ENCODE results near the gene RPP25L.

RPP25L gene

DNA sequence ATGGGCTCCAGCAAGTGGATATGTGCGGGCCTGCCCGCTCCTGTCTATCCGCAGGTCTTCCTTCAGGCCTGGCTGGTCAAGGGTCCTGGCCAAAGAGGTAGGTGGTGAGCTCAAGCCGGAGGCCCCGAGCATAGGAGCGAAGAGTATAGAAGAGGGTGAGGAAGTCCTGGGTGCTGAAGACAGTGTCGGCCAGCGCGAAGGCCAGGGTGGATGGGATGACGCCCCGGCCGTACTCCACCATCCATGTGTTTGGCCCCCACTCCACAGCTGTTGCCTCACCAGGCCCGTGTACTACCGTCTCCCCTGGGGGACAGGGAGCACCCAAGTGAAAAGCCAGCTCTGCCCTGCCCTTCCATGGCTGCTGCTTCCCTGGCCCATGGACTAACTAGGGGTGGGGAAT lies 23.7 kb upstream of the RPP25L start:
- H3K4me1 ChIP-seq (ENCODE audit: control insufficient read depth, insufficient read depth, low read length) = peaks cover 8% of the 10 kb centered on the region
- peaks cover 7% of the 10 kb centered on the region for H3K36me3 ChIP-seq (ENCODE audit: control insufficient read depth, insufficient read depth, low read length)
- no peak overlapping the region for H3K4me3 ChIP-seq (ENCODE audit: low read depth, low read length)
- no peaks in the 10 kb centered on the region for H3K9me3 ChIP-seq (ENCODE audit: control insufficient read depth, insufficient read depth, low read length)
- H3K27me3 ChIP-seq (ENCODE audit: control insufficient read depth, insufficient read depth, low read length) = peaks cover 31% of the 10 kb centered on the region
- H3K9ac ChIP-seq (ENCODE audit: low read depth, low read length) = no peak overlapping the region

DNA sequence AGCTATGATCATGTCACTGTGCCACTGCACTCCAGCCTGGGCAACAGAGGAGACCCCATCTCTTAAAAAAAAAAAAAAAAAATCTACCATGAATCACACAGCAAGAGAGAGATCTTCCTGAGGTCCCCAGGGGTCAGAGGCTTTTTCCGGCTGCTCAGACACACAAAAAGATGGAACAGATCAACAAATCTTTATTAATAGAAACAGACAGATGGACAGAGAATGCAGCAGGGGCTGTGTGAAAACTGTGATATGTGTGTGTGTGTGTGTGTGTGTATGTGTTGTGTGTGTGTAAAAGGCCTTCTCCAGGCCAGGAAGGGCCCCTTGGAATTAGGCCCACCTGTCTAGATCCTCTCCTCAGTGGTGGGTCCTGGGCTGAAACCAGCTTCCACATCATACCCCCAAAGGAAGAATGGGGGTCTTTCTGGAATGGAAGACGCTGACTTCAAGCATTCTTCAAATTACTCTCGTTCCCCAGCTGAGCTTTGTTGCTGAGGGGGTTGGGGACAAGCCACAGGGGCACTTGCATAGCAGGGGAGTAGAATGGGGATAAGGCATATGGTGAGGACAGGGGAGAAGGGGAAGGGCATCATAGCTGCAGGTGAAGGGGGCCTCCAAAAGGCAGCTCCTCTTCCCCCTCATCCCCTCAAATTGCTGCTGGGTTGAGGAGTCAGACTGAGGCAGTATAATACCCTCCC lies 22.8 kb upstream of the RPP25L start:
- peaks cover 7% of the 10 kb centered on the region for H3K36me3 ChIP-seq (ENCODE audit: control insufficient read depth, insufficient read depth, low read length)
- peaks cover 8% of the 10 kb centered on the region for H3K4me1 ChIP-seq (ENCODE audit: control insufficient read depth, insufficient read depth, low read length)
- peaks cover 40% of the 10 kb centered on the region for H3K27me3 ChIP-seq (ENCODE audit: control insufficient read depth, insufficient read depth, low read length)
- no peaks in the 10 kb centered on the region for H3K9me3 ChIP-seq (ENCODE audit: control insufficient read depth, insufficient read depth, low read length)
- H3K9ac ChIP-seq (ENCODE audit: low read depth, low read length) = no peak overlapping the region
- no peak overlapping the region for H3K4me3 ChIP-seq (ENCODE audit: low read depth, low read length)

DNA sequence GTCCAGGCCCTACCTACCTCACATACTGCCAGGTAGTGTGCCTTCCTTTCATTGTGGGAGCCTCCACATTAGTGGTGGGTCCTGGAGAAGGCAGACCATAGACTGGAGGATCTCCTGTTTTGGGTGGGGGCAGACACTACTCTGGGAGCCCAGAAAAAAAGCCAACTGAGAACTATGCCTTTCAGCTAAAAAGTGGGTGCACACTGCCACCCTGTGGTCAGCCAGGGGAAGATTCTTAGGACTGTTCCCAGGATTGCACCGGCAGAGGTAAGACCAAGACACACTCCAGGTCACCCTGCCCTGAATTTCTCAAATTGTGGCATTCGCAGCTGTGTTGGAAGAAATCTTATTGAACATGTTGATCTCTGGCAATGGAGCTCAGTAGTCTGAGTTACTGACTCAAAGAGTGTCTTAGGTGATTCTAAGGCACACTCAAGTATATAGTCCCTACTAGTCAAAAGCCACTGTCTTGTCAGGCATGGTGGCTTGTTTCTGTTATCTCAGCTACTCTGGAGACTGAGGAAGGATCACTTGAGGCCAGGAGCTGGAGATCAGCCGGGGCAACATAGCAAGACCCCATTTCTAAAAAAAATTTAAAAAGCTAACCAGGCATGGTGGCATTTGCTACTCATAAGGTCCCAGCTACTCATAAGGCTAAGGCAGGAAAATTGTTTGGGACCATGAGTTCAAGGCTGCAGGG lies 22.1 kb upstream of the RPP25L start:
- H3K36me3 ChIP-seq (ENCODE audit: control insufficient read depth, insufficient read depth, low read length) = peaks cover 7% of the 10 kb centered on the region
- H3K4me1 ChIP-seq (ENCODE audit: control insufficient read depth, insufficient read depth, low read length) = peaks cover 10% of the 10 kb centered on the region
- H3K9me3 ChIP-seq (ENCODE audit: control insufficient read depth, insufficient read depth, low read length) = no peaks in the 10 kb centered on the region
- H3K4me3 ChIP-seq (ENCODE audit: low read depth, low read length) = no peak overlapping the region
- peaks cover 47% of the 10 kb centered on the region for H3K27me3 ChIP-seq (ENCODE audit: control insufficient read depth, insufficient read depth, low read length)
- no peak overlapping the region for H3K9ac ChIP-seq (ENCODE audit: low read depth, low read length)

DNA sequence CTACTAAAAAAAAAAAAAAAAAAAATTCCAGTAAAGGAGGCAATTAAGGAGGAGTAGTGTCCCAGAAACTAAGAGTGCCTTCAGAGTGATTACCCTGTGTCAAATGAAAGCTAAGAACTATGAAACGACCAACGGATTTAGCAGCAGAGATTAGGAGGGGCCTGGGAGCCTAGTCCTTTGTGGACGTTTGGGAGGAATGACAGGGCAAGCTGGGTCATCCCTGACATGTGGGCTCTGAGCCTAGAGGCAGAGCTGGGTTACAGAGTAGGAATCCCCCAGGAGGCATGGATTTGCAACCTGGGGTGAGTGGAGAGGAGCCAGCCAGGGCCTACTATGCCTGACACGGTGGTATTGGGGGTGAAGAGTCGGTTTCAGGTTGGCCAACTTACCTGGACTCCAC lies 21.3 kb upstream of the RPP25L start:
- H3K36me3 ChIP-seq (ENCODE audit: control insufficient read depth, insufficient read depth, low read length) = peaks cover 7% of the 10 kb centered on the region
- H3K4me3 ChIP-seq (ENCODE audit: low read depth, low read length) = no peak overlapping the region
- no peaks in the 10 kb centered on the region for H3K9me3 ChIP-seq (ENCODE audit: control insufficient read depth, insufficient read depth, low read length)
- peaks cover 6% of the 10 kb centered on the region for H3K4me1 ChIP-seq (ENCODE audit: control insufficient read depth, insufficient read depth, low read length)
- no peak overlapping the region for H3K9ac ChIP-seq (ENCODE audit: low read depth, low read length)
- peaks cover 54% of the 10 kb centered on the region for H3K27me3 ChIP-seq (ENCODE audit: control insufficient read depth, insufficient read depth, low read length)

DNA sequence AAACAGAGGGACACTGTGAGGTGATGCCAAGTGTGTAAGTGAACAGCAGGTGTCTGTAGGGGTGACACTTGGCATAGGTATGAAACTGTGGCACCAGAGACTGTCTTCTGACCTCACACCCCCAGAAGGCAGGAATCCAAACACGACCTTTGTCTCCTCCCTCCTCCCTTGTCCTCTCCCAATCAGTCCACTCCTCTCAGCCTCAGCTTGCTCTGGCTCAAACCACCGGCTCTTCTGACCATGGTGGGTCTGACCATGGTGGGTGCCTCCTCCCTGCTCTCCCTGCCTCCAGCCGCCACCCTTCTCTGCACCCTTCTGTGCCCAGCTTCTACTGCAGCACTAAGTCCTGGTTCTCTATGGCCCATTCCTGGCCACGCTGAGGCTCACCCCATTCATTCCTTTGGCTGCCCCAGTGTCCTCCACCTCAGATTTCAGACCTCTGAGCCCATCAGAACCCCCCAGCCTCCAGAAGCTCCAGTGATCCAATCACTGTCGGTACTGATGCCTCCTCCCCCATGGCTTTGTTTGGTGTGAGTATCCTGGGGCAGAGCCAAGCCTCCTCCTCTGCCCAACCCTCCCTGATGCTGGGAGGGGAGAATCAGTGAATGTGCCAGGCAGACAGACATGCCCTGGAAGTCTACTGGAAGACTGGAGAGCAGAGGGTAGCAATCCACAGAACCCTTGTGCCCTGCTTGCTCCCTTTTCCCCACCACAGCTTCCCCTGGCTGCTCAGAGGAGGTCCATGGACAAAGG lies 18.7 kb upstream of the RPP25L start:
- H3K27me3 ChIP-seq (ENCODE audit: control insufficient read depth, insufficient read depth, low read length) = peaks cover 72% of the 10 kb centered on the region
- no peak overlapping the region for H3K9ac ChIP-seq (ENCODE audit: low read depth, low read length)
- no peaks in the 10 kb centered on the region for H3K9me3 ChIP-seq (ENCODE audit: control insufficient read depth, insufficient read depth, low read length)
- peaks cover 6% of the 10 kb centered on the region for H3K4me1 ChIP-seq (ENCODE audit: control insufficient read depth, insufficient read depth, low read length)
- peak overlapping the region; percentile 8 for H3K4me3 ChIP-seq (ENCODE audit: low read depth, low read length)
- peaks cover 5% of the 10 kb centered on the region for H3K36me3 ChIP-seq (ENCODE audit: control insufficient read depth, insufficient read depth, low read length)

DNA sequence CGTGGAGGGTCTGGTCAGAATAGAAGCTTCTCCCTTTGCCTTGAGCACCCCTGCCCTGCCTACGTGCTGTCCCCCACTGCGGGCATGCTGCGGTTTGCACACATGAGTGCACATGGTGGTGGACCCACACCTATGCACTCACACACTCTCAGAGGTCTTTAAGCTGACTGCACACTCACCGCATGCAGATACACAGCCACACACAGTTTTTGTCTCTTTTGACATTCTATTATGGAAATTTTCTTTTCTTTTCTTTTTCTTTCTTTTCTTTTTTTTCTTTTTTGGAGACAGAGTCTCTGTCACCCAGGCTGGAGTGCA lies 17.6 kb upstream of the RPP25L start:
- H3K4me3 ChIP-seq (ENCODE audit: low read depth, low read length) = peak overlapping the region; percentile 48
- H3K9me3 ChIP-seq (ENCODE audit: control insufficient read depth, insufficient read depth, low read length) = no peaks in the 10 kb centered on the region
- peaks cover 83% of the 10 kb centered on the region for H3K27me3 ChIP-seq (ENCODE audit: control insufficient read depth, insufficient read depth, low read length)
- H3K4me1 ChIP-seq (ENCODE audit: control insufficient read depth, insufficient read depth, low read length) = peaks cover 6% of the 10 kb centered on the region
- H3K9ac ChIP-seq (ENCODE audit: low read depth, low read length) = no peak overlapping the region
- no peaks in the 10 kb centered on the region for H3K36me3 ChIP-seq (ENCODE audit: control insufficient read depth, insufficient read depth, low read length)

DNA sequence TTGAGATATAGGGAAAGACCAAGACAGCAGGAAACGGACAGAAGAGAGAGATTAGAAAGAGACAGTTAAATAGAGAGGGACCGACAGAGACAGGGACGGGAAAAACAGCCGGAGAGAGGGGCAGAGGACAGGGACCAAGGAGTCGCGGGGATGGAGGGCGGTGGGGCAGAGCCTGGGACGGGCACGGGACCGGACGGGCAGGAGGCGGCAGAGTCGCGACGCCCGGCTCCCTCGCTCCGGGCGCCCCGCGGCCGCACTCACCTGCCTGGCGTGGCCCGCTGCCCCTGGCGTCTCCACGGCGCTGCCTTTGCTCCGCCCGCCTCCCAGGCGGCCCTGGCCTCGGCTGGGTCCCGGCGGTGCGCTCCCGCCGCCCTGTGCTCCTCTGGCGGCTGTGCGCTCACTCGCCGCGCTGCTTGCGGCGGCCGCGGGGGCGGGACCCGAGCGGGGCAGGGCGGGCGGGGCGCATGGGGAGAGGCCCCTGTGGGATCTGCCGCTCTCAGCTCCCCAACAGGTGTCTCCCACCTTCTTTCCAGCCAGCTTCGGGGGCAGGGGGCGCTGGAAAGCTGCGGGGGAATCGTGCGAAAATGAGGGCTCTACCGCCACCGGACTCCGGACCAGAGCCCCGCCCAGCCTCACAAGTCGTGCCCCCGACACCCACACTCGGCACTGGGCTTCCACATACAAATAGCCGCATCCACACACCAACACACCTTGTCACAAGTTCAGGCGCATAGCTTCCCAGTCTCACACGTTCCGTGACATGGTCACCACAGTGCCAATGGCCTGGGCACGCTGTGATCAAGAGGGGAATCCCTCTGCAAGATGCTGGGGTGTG lies 17.0 kb upstream of the RPP25L start, which contains the start of gene ARID3C:
Gene ARID3C, minus strand, starts transcription at position 411 of the 835 bp plus-strand sequence. CDS start 1,052 bp downstream, outside the sequence.
- no peaks in the 10 kb centered on the region for H3K36me3 ChIP-seq (ENCODE audit: control insufficient read depth, insufficient read depth, low read length)
- peaks cover 89% of the 10 kb centered on the region for H3K27me3 ChIP-seq (ENCODE audit: control insufficient read depth, insufficient read depth, low read length)
- no peak within 1 kb of the TSS for H3K9ac ChIP-seq (ENCODE audit: low read depth, low read length)
- H3K4me1 ChIP-seq (ENCODE audit: control insufficient read depth, insufficient read depth, low read length) = peaks cover 6% of the 10 kb centered on the region
- H3K4me3 ChIP-seq (ENCODE audit: low read depth, low read length) = peak within 1 kb of the TSS; percentile 48
- no peaks in the 10 kb centered on the region for H3K9me3 ChIP-seq (ENCODE audit: control insufficient read depth, insufficient read depth, low read length)

DNA sequence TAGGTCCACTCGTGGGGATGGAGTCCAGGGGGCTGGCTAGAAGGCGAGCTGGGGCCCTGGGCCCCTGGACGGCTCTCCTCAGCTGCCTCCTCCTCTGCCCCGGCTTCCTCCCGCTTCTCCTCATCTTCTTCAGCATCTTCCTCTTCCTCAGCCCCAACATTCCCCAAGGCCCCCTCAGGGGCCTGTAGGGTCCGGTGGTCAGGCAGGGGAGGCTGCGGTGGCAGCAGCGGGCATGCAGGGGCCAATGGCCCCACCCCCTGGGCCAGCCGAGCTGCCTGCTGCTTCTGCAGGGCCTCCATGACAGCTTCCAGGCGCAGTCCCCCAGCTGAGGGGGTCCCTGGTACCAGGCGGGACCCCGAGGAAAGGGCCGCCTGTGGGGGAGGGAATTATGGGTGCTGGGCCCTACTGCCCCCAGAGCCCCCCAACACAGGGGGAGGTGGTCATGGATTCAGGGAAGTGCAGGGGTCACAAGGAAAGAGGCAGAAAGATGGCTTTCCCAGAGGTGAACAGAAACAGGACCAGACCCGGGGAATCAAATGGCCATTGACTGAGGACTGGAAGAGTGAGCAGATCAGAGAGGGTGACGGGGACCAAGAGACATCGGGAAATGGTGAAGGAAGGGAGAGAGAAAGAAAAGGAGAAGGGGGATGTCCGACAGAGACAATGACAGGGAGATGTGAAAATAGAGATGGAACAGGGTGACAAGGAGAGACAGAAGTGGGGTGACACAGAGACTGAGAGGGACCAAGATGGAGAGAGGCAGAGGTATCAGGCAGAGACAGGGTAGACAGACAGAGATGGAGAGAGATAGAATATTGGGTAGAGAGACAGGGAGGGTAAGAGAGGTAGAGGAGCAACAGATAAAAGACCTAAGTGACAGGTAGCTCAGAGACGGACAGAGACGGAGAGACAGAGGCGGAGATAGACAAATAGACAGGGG lies 16.1 kb upstream of the RPP25L start:
- Histone ChIP-seq H3K9me3 (ENCODE audit: control insufficient read depth, insufficient read depth, low read length) (no peaks in the 10 kb centered on the region), H3K4me3 (ENCODE audit: low read depth, low read length) (peak overlapping the region; percentile 48), H3K9ac (ENCODE audit: low read depth, low read length) (no peak overlapping the region), H3K36me3 (ENCODE audit: control insufficient read depth, insufficient read depth, low read length) (no peaks in the 10 kb centered on the region), H3K27me3 (ENCODE audit: control insufficient read depth, insufficient read depth, low read length) (peaks cover 92% of the 10 kb centered on the region), H3K4me1 (ENCODE audit: control insufficient read depth, insufficient read depth, low read length) (peaks cover 2% of the 10 kb centered on the region)

DNA sequence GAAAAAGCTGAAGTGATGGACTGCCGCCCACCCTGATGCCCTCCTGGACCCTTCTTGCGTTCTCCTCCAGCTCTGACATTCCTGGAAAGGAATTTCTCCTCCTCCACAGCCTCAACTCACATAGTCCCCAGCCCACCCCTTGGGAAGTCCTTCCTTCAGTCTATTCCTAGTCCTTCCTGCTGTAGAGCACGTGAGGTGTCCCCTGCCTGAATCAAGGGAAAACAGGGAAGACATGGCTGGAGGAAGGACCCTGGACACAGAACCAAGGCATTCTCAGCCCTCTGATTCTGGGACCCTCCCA lies 13.2 kb upstream of the RPP25L start:
- no peaks in the 10 kb centered on the region for H3K36me3 ChIP-seq (ENCODE audit: control insufficient read depth, insufficient read depth, low read length)

DNA sequence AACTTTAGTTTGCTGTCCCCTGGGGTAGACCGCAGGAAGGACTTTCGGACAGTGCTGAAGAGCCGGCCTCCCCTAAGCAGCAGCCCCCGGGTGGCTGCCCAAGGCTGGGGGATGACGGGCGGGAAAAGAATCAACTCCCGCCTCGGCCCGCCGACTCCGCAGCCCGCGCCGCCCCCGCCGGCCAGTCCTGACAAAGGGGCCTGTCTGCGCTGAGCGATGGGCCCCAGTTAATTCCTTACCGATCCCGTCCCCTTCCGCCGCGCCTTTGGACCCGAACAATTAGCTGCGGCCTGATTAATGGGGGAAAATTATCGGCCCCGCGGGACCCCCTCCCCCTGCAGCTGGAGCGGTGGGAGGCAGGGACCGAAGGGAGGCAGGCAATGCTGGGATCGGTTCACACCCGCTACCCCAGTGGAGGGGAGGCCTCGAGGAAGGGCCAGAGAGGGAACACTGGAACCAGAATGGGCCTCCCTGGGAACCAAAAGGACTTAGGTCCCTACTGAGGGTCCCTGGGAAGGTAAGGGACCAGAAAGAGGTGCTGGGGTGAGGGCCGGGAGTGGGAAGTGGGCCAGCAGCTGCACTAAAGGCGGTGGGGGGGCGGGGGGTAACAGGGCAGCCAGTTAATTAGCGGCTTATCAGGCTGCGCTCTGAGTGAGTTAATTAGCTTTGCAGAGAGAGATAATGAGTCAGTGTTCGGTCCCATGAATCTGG lies 12.7 kb upstream of the RPP25L start:
- peak overlapping the region; percentile 37 for H3K4me3 ChIP-seq (ENCODE audit: low read depth, low read length)
- no peak overlapping the region for H3K9ac ChIP-seq (ENCODE audit: low read depth, low read length)
- H3K36me3 ChIP-seq (ENCODE audit: control insufficient read depth, insufficient read depth, low read length) = no peaks in the 10 kb centered on the region
- peaks cover 2% of the 10 kb centered on the region for H3K4me1 ChIP-seq (ENCODE audit: control insufficient read depth, insufficient read depth, low read length)
- H3K9me3 ChIP-seq (ENCODE audit: control insufficient read depth, insufficient read depth, low read length) = no peaks in the 10 kb centered on the region
- peaks cover 74% of the 10 kb centered on the region for H3K27me3 ChIP-seq (ENCODE audit: control insufficient read depth, insufficient read depth, low read length)

More for the DNA sequence above, 13.2 kb upstream of the RPP25L start:
- Histone ChIP-seq H3K9me3 (ENCODE audit: control insufficient read depth, insufficient read depth, low read length) (no peaks in the 10 kb centered on the region), H3K4me1 (ENCODE audit: control insufficient read depth, insufficient read depth, low read length) (peaks cover 2% of the 10 kb centered on the region), H3K4me3 (ENCODE audit: low read depth, low read length) (no peak overlapping the region), H3K9ac (ENCODE audit: low read depth, low read length) (no peak overlapping the region), H3K27me3 (ENCODE audit: control insufficient read depth, insufficient read depth, low read length) (peaks cover 79% of the 10 kb centered on the region)

All from iPS-15b (cell line).